Limb (tissue), 2 donors: Measurements from ENCODE around the gene CCDC33.
"Not testable (repeated sequence)": the region's sequence is repeated elsewhere in the genome, so short reads cannot be mapped to it uniquely, and the experiment has no call there.

Experiments
- DNase-seq, 2 donors: peaks; one replicate each; pipeline ENCODE4 v3.0.0-alpha.2; 2016; ENCODE audit errors: extremely low spot score in 2 of 2

Gene CCDC33

DNA sequence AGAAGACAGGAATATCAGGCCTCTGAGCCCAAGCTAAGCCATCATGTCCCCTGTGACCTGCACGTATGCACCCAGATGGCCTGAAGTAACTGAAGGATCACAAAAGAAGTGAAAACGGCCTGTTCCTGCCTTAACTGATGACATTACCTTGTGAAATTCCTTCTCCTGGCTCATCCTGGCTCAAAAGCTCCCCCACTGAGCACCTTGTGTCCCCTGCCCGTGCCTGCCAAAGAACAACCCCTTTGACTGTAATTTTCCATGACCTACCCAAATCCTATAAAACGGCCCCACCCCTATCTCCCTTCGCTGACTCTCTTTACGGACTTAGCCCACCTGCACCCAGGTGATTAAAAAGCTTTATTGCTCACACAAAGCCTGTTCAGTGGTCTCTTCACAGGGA is 123.2 kb downstream of the CCDC33 start:
- DNase-seq: not testable (repeated sequence)

- DNase-seq: not testable (repeated sequence)
These were observed 124.7 kb downstream of the CCDC33 start for GRCh38 chr15:74360855-74361254.

DNA sequence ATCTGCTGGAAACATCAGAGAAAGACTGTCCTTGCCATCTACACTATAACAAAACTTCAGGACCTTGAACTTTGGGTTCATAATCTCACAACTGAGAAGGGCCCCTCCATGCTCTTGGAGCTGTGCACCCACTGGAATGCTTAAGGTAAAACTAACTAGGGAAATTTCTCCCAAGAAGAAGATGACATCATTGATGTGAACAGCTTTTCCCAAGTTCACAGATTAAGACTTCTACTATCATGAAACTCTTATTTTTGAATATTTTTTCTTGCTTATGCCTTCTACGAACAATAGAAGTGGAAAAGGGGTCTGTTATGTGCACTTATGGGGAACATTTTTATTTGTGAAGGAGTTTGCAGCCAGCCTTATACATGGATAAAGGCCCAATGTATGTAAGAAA is 126.4 kb downstream of the CCDC33 start:
- DNase-seq: no peak

- DNase-seq: no peak
These were observed 128.9 kb downstream of the CCDC33 start for GRCh38 chr15:74364936-74365597.

GRCh38 chr15:74365598-74366445 is 129.7 kb downstream of the CCDC33 start:
- DNase-seq: peak; percentile 25 to 80

DNA sequence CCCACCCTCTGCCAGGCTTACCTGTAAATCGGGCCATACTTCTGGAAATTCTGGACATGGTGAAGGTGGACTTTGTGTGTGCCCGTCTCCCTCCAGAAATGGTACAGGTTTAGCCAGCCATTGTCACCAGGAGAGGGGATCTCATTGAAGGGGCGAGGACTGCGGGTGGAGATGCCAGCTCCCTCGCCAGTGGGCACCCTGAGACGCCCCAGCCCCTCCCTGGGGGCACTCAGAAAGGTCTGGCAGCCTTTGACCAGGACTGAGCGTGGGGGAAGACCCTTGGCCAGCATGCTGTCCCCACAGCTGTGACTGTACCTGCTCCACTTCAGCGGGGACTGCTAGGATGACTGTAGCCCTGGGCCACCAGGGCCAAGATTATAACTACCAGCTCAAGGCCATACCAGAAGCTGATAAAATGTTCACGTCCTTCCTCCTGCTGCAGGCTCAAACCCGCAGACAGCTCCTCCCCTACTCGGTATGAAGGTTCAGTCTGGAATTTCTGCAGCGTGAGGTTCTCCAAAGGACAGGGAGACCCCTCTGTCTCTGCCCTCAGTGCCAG is 131.2 kb downstream of the CCDC33 start, which contains the start of gene CYP11A1:
CYP11A1 (minus strand) TSS at position 351 of the 559 bp plus-strand sequence; CDS start at position 290, 61 bp downstream.
- no peak for DNase-seq

GRCh38 chr15:74368121-74368520 is 132.0 kb downstream of the CCDC33 start:
- DNase-seq: no peak

DNA sequence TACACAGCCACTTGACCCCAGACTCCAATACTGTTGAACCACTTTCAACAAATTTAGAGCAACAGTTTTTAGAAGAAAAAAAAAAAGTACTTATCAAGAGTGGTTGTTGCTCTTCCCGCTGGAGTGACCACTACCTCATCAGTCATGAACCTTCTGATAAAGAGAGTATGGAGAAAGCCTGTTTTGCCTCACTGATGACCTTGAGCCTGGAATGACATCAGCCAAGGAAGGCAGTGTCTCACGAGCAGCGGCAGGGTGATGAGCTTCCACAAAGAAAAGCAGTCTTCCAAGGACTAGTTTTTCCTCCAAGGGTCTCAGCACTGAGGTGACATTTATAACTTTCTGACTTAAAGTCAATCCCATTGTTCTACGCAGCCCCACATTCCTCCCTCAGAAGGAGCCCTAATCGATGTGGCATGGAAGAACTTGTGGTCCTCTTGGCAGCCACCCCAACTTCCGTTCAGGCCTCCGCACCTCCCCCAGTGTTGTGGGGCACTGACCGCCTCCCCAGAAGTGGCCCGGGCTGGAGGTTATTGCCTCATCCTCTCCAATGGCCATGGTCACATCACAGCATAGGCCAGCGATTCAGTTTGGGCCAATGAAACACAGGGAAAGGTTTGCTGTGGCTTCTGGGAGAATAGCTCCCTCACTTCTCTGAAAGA is 133.1 kb downstream of the CCDC33 start:
- DNase-seq: no peak

GRCh38 chr15:74369756-74370155 is 133.6 kb downstream of the CCDC33 start:
- no peak for DNase-seq

DNA sequence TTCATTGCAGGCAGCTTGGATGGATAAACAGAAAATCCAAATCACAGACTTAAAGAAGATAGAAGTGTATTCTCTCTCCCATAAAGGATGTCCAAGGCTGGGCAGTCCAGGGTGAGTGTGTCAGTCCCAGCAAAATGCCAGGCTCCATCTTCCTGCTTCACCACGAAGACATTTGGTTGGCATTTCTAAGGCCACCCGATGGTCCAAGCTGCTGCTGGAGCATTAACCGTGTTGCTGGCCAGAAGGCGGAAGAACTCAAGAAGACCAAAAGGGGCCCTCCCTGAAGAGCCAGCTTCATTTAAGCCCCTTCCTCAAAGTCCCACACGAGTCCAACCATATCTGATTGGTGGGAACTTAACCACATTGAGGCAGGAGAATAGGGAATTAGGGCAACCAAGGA is 134.3 kb downstream of the CCDC33 start:
- no peak for DNase-seq

- DNase-seq: no peak
These were observed 137.0 kb downstream of the CCDC33 start for GRCh38 chr15:74373056-74373650.

DNA sequence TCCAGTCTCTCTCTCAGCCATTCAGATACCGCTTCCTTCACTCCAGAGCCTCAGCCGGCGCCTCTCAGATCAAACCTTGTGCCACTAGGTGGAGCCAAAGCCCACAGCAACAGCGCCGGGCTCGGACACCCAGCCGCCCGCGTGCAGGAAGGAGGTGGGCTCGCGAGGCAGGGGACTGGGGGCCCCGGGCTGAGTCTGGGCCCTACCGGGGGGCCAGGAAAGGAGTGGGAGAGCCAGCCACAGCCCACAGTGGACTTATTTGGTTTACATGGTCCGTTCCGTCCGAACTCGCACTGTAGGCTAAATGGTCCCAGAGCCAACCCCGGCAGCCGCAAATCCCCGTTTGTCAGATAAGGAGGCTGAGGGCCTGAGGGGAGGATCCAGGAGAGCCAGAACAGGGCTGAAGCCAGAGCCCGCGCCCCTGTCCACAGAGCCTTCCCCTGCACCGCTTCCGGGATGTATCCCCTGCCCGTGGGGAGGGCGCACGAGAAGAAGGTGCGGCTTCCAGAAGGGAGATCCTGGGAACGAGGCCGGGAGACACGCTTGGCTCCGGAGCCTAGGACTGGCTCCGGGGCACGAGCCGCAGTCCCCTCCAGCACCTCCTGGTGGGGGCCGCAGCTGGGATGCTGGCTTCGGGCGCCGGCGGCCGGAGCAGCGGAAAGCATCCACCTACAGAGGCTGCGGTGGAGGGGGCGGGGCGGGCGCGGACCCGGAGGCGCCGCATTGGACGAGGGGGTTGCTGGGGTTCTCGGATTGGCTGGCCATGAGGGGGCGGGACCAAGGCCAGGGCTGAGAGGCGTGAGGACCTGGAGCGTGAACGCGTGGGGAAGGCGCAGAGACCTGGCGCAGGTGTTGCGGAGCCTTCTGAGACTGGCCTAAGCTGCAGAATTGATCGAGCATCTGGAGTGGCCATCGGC is 137.9 kb downstream of the CCDC33 start:
- DNase-seq: peak; percentile 81 to 95

DNA sequence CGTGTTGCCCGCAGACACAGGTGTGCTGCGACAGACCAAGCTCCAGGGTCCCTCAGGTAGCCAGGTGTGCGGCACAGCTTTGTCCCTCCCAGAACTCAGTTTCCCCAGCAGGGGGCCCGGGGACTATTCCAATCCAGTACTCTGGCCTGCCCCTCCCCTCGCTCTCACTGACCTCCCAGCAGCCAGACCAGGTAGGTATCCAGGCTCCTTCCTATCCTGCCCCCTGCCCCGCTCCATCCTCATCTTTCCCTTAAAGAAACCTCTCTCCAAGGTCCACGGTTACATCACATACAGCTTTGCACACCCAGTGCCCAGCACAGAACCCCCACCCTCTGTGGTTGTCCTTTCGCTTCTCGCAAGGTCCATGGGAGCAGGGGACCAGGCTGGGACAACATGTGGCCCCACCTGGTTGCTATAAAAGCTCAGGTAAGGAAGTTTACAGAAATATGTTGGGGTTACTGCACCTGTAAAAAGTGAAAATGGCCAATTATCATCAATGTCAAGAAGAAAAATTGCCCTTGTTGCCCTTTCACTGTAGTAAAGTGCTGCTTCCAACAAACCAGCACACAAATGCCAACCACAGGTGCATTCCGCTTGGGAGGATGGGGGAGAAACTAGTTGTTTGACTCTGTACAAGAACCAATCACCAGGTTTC is 138.6 kb downstream of the CCDC33 start:
- DNase-seq: peak in 1 of 2 donors; percentile 29

DNA sequence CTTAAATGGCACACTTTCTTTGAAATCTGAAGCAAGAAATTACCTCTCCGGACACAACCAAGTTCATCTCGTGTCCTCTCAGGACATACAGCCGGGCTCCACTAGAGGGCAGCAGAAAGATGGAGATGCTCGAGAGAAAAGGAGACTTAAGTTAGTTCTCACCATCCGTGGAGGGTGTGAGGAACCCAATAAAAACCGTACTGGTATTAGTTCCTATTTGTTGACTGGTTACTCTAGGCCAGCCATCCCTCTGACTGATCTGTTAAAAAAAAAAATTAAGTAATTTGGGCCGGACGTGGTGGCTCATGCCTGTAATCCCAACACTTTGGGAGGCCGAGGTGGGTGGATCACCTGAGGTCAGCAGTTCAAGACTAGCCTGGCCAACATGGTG is 139.2 kb downstream of the CCDC33 start:
- DNase-seq: peak; percentile 68 to 84

DNA sequence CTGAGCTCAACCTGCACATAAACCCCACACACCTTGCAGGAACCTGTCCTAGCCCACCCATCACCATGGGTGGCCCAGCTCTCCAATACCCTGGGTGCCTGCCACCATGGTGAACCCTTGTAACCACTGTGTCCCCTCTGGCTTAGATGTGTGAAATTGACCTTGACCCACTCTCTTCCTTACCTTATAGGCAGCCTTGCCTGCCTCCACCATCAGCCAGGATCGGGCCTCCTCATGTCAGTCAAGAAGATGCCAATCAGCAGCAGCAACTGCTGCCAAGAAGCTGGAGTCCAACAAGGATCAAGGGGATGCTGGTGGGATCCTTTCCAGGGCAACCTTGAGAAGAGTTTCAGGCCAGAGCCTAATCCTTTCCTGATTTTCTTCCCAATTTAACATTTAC is 140.1 kb downstream of the CCDC33 start:
- DNase-seq: no peak

DNA sequence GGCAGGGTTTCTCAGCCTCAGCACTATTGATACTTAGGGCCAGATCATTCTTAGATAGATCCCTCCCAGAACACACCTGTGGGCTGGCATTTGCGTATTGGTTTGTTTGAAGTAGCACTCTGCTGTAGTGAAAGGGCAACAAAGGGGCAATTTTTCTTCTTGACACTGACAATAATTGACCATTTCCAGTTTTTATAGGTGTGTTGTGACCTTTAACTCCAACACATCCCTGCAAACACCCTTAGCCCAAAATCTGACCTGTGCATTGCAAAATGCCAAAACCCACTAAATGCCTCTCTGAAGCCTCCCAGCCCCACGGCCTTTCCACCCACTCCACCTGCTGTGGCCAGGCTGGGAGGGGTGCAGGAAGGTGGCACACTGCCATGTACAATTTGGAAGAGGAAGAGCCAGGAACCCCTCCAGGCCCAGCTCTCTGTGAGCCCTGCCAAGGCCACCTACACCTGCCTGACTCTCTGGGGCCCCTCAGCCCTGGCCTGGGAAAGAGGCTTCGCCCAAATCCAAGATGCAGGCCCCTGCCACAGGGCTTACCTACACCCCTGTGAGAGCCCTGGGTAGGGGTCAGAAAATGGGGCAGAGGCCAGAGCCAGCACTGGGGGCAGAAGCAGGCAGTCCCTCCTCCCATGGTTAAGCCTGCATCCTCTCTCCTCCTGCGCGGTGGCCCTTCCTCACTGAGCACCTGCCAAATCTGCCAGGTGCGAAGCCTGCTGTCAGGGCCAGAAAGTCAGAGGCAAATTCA is 140.9 kb downstream of the CCDC33 start:
- no peak for DNase-seq

- no peak for DNase-seq
These were observed 142.0 kb downstream of the CCDC33 start for GRCh38 chr15:74377831-74378766.

GRCh38 chr15:74378848-74379247 is 142.7 kb downstream of the CCDC33 start:
- DNase-seq: no peak
